DMS 273 treated with DMSO at 0.1 percent for 48 hours (cell line): Measurements from ENCODE around the gene ELOA2.
"Not testable (repeated sequence)": the region's sequence is repeated elsewhere in the genome, so short reads cannot be mapped to it uniquely, and the experiment has no call there.

Experiments
- DNase-seq: peaks from one replicate; lab custom pipeline; 2025; lab: John Stamatoyannopoulos, UW

ELOA2 gene

GRCh38 chr18:47035156-47035671 is at the start of gene ELOA2:
TSS of gene ELOA2 (minus strand) at chr18:47035621. CDS start at chr18:47035264, 357 bp downstream.
- DNase-seq: no peak

DNA sequence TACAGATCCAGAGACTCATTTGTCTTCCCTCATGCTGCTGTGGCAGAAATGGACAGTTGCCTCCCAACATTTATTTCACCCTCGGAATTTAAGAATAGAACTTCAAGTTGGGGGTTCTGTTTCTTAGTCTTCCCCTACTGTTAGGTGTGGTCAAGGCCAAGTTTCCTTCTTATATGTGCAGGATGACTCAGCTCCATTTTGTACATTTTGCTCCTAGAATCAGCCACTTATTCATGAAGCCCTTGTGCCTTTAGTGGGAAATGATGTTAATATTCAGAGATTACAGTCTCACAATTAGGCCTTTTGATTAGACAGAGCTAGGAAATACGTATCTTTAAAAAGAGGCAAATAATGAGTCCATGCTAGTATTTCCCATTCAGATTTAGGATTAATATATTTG is 46.2 kb upstream of the ELOA2 start:
- DNase-seq: no peak

- DNase-seq: no peak
These were observed 45.5 kb upstream of the ELOA2 start for GRCh38 chr18:47080872-47081271.

DNA sequence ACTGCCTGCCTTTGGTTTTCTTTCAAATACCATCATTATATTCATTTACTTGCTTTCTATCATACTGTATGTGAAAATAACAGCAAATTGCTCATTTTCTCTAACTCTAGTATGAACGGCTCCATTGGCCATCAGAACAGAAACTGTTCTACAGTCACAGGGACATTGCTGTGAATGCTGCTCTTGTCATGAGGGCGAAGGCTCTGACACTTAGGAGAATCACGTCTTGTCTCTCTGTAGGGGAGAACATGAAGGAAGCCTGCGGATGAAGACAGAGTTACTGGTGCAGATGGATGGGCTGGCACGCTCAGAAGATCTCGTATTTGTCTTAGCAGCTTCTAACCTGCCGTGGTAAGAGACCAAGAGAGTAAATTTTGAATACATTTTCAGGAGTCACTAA is 41.7 kb upstream of the ELOA2 start:
- DNase-seq: no peak

- no peak for DNase-seq
These were observed 39.9 kb upstream of the ELOA2 start for GRCh38 chr18:47075098-47075883.

DNA sequence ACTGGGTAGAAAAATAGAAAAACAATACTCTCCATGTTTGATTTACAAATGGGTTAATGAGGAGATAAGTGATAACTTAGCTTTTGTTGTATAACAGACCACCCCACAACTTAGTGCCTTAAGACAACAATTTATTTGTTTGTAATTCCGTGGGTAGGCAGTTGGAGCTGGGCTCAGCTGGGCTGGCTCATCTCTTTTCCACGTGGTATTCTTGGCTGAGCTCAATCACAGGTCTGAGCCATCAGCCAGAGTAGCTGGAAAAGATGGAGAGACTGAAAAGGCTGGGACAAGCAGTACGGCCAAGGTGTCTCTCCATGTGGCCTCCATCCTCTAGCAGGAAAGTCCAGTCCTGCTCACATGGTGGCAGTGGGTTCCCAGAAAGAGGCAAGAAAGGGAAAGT is 32.2 kb upstream of the ELOA2 start:
- DNase-seq: no peak

DNA sequence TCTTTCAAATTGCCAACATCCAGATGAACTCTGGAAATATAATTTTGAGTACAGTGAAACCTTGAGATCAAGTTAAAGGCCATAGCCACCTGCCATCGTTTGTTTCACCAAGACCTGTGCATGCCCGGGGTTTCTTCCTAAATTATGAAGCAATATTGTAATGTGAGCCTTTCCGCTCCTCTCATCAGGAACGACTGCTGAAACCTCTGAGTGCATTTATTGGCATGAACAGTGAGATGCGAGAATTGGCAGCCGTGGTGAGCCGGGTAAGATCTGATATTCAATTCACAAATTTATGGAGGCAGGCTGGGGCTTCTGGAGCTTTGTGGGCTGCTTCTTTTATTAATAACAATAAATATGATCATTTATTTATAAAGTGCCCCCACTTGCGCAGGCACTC is 27.7 kb upstream of the ELOA2 start:
- DNase-seq: no peak

- DNase-seq: no peak
These were observed 27.1 kb upstream of the ELOA2 start for GRCh38 chr18:47062471-47062870.

DNA sequence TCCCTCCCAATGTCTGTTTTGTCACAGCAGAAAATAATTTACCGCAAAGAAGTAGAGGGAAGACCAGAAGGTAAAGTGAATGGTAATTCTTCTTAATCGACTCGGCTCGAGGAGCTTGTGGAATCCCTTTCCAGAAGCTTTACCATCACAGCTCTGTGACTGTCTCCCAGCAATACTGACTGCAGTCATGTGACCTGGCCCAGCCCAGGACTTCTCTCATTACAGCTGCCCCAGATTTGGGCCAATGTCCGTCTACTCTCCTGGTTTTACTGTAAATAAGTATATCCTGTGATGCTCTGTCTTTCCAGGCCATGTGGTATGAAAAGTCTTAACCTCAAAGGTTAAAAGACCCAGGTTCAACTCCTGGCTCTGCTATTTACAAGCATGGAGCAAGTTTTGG is 18.9 kb upstream of the ELOA2 start:
- DNase-seq: no peak

- no peak for DNase-seq
These were observed 15.0 kb upstream of the ELOA2 start for GRCh38 chr18:47050468-47050867.

DNA sequence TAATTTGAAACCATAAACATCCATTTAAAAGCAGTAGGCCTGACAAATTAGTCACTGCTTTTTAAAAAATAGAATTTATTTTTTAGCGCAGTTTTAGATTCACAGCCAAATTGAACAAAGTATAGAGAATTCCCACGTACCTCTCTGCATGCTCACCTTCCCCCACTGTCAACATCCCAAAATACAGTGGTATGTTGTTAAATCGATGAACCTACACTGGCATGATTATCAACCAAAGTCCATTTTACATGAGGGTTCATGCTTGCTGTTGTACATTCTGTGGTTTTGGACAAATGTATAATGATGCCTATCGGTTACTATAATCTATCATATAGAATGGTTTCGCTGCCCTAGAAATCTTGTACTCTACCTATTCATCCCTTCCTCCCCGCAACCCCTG is 5.6 kb upstream of the ELOA2 start:
- no peak for DNase-seq

DNA sequence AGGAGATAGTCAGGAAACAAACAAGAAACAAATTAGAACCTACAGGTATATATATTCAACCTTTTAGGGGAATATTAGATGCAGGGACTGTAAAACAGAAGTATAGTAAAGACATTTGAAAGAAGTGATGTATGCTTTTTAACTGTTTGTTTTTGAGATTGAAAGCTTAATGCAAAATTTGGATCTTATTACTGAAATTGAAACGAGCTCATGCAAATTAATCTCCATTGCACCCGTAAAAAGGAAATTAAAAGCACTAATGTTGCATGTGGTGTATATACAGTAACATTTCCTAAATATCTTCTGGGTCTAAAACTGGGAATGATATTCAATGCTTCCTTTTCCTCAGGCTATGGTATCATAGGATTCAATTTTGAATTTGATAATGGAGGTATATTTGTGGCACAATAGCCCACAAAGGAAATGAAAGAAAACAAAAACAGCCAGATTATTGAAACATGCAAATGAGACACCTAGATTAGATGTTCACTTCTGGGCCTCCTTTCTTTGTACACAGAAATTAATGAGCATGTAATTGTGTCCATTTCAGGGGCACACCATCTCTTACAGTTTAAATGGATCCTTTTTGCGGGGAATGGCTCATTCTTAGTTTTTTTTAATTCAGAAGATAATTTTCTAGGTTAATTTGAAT is 1.6 kb upstream of the ELOA2 start:
- DNase-seq: no peak

DNA sequence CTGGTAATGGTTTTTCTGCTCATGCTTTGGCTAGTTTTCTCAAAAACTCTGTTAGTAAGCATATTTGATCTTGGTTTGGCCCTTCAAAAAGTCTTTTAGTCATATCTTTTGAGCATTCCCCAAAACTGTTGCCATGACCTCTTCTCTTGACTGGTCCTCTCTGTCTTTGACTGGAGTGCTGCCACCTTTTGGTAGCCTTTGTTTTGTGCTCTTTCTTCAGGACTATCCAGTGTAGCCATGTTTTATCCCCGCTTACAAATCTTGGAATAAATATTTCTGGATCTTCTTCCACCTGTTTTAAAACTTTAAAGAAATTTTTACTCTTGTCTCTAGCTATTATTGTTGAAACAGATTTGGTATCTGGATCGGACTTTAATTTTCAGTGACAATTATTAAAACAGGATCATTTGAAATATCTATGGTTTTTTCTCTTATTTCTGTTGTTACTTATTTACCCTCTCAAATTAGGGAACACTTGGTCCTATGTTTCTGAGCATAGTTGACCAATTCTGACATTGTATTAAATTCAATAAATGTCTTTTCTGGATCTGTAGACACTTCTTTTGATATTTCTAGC is 965 bp upstream of the ELOA2 start:
- DNase-seq: no peak

DNA sequence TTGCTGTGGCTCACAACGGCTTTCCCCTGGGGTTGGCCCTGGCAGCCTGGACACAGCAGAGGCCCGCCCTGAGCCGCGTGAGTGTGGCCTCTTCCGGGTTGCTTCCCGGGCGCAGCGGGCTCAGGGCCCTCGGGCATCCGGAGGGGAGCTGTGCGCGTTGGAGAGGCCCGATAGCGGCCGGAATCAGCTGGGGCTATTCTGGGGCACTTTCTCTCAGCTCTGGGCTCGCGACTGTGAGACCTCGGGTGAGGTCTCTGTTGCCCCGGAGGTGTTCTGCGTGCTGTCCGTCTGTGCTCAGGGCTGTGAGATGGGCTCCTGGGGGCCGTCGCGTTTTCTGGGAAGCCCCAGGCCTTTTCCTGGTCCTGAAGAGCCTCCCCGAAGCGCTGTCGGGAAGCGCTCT is 830 bp downstream of the ELOA2 start:
- DNase-seq: not testable (repeated sequence)

DNA sequence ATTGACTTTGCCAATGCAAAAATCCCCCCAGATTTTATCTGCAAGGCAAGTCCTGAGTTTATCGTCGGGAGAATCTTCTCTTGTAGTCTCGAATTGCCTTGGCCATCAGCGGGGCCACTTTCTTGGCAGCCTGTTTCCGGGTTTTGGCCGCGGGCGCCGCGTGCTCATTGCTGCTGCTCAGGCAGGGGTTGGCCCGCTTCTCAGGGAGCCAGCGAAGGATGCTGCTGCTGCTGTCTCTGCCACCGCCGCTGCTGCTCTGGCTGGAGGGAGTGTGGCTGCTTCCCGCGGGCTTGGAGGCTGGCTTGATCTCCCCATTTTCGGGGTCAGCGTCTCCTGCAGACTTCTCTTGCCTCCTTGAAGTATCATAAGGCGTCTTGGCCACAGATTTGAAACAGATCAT is 2.5 kb downstream of the ELOA2 start:
- no peak for DNase-seq

GRCh38 chr18:47030887-47031286 is 4.5 kb downstream of the ELOA2 start:
- not testable (repeated sequence) for DNase-seq

DNA sequence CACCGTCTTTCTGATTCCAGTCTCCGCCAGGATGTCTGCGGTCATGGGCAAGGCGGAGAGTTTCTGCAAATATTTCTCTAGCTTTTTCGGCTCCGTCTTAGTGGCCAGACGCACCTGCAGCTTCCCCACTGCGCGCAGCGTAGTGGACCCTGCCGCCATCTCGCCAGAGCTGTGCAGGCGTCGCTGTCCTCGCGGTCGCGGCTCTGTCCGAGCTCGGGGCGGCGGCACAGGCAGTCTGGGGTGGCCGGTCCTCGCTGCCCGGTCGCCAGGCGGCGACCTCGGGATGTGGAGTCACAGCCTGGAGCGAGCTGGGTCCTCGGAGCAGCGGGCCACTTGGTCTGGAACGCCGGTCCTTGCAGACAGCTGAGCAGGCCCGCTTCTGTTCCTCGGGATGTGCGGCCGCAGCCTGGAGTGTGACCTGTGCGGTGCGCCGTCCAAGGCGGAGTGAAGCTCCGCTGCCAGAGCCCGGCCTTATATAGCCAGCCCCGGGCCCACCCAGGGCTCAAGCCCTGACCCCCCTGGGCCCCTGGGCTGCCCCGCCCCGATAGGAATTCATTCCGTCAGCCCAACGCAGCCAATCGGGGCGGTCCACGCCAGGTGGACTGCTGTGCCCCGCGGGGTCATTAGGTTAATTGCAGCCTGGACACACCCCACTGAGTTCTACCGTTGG is 5.6 kb downstream of the ELOA2 start:
- DNase-seq: not testable (repeated sequence)

DNA sequence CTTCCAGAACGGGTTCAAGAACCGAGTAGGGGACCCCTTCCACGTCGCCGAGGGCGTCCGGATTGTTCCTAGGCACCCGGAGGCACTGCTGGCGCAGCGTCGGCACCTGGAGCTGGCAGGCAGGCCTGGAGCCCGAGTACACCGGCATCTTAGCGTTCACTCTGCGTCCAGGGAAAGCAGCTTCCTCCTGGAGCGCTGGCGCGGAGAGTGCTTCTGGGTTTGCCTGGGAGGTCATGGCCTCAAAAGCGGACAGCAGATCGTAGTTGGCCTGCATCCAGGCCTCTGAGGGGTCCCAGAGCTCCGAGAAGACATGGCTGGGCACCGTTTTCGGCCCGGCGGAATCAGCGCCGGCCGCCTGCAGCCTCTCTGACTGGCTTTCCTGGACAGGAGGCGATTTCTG is 6.7 kb downstream of the ELOA2 start:
- not testable (repeated sequence) for DNase-seq

GRCh38 chr18:47025557-47026174 is 9.8 kb downstream of the ELOA2 start:
- DNase-seq: not testable (repeated sequence)

DNA sequence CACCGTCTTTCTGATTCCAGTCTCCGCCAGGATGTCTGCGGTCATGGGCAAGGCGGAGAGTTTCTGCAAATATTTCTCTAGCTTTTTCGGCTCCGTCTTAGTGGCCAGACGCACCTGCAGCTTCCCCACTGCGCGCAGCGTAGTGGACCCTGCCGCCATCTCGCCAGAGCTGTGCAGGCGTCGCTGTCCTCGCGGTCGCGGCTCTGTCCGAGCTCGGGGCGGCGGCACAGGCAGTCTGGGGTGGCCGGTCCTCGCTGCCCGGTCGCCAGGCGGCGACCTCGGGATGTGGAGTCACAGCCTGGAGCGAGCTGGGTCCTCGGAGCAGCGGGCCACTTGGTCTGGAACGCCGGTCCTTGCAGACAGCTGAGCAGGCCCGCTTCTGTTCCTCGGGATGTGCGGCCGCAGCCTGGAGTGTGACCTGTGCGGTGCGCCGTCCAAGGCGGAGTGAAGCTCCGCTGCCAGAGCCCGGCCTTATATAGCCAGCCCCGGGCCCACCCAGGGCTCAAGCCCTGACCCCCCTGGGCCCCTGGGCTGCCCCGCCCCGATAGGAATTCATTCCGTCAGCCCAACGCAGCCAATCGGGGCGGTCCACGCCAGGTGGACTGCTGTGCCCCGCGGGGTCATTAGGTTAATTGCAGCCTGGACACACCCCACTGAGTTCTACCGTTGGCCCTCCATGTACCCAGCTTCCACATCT is 11.5 kb downstream of the ELOA2 start:
- DNase-seq: not testable (repeated sequence)

GRCh38 chr18:47022821-47023220 is 12.6 kb downstream of the ELOA2 start:
- DNase-seq: not testable (repeated sequence)
